ENCODE data around the gene TCF4.

Gene TCF4

DNA sequence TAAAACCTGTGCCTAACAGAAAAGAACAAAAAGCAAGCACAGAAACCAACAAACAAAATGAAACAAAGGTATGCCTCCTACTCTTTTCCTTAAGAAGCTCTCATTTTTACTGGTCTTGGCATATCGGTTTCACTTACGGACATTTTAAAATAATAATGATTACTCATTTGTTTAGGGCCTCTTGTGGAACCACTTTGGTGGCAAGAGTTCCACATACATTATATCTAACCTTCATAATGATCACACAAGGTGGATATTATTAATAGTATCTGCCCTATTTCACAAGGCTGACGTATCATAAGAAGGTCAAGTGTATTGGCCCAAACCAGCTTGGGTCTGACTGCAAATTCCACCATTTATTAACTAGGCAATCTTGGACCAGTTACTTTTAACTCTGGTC is 304.7 kb downstream of the TCF4 start:
- no peak for DNase-seq

DNA sequence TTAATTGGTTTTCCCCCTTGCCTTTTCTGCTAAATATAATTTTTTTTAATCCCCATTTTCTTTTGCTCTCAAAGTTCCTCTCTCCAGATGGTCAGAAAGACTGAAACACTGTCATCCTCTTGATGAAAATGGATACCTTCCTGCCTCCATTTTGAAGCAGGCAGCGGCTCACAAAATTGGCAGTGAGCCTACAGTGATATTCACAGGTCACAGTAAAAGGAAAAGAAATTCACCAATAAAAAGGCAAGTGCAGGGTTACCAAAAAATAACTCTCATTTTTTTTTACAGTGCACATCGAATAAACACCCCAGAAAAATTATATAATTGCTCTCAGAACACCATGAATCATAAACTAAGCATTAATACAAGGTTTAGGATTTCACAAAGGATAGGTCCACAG is 307.5 kb downstream of the TCF4 start:
- DNase-seq = no peak

DNA sequence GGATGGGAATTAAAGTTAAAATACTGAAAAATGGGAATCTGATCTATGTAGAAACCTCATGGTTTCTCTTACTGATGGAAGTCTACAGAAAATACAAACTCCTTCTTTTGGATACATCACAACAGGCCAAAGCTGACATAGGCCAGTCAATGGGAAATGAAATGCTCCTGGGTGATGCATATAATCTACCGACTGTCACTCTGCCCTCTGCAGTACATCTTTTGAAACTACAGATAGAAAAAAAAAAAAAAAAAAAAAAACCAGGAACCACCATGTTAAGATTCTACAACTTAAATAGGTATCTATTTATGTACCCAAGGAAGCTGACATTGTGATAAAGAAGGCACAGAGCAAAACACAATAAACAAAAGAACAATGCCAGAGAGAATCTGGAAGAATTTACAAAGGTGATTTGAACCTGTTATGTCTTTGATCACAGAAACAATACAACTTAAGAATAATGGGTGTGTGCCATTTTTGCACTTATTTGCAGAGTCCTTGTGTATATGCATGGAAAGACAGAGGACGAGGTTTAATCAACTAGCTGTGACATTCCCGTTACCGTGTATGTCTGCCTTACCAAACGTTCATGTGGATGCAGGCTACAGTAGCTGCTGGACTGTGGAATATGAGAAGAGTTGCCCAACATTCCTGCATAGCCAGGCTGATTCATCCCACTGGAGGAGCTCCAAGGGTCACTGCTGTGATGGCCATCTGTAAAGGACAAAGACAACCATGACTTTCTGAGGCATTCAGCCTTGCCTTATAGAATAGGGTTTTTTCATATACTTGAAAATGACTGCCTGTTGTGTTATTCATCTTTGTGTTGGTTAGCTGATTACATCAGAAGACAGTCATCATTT is 312.7 kb downstream of the TCF4 start:
- no peak for DNase-seq

DNA sequence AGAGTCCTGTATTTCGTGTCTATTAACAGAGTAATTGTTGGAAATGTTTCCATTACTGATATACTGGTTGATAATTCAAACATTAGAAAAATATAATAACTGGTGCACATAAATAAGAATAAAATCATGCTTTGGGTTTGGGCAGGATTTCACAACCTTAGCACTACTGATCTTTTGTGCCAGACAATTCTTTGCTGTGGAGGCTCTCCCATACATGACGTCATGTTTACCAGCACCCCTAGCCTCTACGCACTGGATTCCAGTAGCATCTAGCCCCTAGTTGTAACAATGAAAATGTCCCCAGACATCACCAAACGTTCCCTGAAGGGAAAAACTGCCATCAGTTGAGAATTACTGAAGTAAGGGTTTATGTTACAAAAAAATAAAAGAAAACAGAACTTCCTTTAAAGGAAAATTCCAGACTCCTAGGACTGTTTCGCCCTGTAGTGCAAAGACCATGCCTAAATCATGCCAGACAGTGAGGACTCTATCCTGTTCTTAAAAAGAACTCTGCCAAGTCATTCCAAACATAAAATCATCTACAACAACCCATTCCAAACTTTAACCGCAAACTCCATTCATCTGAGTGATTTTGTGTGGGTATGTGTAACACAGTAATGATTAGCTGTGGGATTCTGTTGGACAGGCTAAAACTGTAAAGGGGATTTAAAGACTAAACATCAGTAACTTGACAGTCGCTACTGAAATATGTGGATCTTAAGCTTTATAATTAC is 315.3 kb downstream of the TCF4 start:
- DNase-seq = no peak

DNA sequence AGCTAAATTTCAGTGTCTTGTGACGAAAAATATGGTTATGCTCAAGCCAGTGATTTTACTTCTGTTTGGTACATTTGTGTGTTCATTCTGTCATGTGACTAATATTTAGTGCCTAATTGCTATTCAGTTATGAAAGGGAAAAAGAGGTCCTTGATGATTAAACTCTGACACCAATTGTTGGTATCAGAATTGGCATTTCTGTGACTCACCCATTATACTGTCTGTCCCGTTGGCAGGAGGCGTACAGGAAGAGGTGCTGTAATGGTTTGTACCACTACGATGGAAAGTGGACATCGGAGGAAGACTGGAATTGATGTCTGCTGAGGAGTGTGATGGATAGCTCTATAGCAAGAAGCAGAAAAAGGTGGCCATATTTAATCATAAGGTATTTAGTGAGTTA is 318.4 kb downstream of the TCF4 start:
- DNase-seq = no peak

DNA sequence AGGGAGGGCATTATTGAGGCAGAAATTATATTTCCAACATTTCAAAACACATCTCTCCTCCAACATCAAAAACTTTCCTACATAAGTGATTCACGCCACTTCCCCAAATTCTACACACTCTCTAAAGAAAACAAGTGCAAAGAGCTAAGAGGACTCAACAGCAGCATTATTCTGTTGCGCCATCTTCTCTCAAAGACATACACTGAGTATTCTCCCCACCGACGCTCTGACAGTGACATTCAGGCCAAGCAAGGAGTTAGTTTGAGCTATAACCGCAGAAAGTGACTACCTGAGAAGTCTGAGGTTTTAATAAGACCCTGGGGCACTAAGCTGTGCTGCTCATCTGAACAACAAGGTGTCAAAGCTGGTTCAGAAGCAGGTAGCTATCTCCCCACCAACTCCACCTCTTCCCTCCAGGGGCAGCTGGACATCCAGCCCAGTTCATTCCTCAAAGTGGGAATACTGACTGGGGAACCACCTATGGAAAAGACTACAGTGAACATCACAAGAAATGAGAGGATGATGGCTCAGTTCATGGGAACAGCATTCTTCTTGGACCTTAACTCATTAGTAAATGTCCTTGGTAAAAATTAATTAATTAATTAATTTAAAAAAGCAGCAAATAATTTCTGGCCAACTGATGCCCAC is 319.2 kb downstream of the TCF4 start:
- DNase-seq = no peak

DNA sequence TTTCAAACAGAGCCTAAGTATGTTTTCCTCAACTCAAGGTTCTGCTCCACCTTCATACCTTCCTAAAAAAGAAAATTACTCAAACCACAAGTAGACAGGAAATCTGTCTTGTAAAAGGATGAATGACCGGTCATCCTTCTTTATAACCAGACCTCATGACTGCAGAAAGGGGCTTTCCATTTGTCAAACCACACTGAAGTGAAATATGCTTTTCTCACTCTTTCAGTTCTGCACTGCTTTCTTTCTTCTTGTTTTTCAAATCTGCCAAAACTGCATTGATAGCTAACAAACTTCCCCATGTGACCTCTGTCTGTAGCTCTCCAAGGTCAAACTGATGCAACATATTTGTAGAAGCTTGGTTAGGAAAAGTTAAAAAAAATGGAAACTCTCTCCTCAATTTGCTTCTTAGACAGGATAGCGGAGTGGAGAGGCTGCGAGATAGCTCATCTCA is 319.8 kb downstream of the TCF4 start:
- no peak for DNase-seq

DNA sequence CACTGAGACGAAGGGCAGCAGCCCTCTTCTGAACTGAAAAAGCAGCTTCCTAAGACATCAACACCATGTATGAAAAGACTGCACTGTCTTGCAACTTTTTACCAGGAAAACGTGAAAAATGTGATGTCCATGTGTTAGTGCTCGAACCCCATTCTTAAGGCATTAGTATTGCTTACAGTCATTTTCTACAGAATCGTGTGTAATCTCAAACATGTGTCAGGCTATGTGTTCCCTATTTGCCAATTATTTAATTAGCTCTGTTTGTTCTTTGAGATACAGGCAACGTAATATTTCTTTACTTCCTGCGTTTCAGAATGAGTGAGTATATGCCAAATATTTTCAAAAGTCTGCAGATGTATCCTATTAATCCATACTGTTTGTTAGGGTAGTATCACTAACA is 321.0 kb downstream of the TCF4 start:
- no peak for DNase-seq

DNA sequence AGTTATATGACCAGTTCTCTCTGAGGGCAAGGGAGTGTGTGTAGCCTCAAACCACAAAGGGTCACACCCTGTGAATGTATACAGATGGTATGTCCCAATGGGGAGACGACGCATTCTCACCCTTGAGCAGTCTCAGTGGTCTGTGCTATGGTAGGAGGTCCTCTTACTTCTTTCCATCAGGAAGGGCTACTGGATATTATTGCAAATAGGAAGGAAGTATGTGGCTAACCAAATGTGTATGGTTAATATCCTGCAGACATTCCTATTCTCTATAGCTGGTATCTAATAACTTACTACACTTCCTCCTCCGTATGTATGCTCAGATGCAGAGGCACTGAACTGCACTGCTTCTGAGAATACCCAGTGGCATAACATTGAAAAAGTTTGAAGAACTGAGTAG is 322.0 kb downstream of the TCF4 start:
- DNase-seq = no peak

DNA sequence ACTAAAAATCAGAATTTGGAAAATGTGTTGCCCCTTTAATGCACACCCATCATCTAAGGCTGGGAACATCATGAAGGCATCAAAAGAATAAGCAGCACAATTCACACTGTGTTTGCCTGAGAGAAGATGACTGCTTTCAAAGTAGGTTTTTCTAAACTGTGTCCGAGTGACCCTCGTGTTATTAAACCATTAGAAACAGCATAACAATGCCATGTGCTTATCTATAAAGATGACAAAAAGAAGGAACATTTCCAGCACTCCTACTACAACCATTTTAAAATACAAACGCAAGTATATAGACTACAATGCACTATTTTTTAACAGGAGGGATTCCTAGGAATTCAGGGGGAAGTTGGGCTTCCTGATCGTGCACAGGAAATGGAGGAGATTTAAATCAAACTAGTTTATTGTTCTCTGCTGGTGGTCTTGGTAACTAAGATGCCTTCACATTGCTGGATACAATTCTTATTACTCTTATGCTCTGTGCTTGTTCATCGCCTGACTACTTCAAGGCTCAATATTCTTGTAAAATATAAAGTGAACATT is 322.8 kb downstream of the TCF4 start:
- DNase-seq = no peak

DNA sequence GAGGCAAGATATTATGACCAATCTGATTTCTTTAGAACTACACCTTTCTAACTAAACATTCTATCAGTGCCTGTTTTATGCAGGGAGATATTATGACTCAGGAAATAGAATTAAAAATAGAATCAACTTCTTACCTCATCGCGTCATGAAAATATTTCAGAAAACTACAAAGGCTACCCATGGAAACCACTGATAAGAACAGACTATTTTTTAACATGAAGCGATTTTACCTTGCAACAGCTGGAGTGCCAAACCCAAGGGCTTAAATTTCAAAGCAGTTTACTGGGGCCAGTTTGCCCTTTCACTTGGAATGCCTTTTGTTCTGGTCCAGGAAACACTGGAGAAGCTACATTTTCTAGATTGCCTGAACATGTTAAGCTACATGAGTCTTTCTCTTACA is 323.9 kb downstream of the TCF4 start:
- DNase-seq = no peak

DNA sequence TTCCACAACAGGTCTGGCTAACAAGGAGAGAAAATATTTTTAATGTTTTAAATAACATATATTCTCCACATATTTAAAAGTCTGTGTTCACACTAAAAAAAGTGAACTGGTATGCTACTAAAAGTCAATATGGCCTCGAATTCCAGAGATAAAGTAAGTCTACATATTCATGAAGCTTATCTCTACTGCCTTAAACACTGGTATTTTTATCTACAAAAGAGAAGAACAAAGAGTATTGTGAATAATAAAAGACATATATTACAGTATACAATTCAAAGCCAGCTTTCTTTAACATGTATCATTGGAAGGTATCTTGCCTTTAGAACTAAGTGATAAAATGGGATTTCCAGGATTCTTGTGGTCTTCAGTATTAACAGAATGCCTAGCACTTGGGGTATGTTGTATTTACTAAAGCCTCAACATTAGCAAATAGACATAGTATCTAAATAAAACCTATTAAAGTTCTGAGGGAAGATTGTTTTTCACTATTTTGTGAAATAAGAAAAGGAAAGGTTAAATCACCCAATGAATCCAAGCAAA is 325.9 kb downstream of the TCF4 start:
- no peak for DNase-seq

DNA sequence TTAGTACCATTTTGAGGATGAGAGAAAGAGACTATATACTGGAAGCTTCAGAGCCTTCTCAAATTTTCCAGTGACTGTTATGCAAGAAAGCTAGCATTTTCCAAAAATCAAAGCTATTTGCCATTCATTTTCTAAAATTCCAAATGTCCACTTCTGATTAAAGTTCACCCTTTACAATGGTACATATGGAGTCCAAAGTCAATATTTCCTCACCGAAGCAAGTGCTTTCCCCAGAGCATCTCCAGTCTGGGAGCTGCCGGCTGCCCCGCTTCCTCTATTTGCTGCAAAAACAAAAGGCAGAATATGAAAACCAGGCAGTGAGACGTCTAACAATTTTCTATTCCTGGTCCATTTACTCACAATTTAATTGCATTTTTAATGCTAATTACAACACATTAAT is 326.7 kb downstream of the TCF4 start:
- DNase-seq = no peak

DNA sequence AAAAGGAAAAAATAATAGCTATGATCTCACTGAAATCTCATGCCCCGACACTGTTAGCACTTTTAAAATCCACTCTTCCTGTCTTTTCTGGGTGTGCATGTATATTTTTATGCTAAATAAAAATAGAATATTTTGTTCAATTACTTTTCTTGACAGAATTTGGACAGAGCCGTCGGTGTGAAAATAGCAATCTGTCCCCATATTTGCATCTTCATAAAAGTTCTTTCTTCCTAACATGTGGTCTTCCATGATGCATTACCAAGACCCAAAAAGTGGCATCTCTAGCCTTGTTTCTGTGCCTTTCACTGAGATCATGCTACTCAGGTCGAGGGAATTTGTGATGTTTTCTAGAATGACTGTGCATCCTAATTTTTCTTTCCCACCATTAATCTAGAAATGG is 329.9 kb downstream of the TCF4 start:
- no peak for DNase-seq

DNA sequence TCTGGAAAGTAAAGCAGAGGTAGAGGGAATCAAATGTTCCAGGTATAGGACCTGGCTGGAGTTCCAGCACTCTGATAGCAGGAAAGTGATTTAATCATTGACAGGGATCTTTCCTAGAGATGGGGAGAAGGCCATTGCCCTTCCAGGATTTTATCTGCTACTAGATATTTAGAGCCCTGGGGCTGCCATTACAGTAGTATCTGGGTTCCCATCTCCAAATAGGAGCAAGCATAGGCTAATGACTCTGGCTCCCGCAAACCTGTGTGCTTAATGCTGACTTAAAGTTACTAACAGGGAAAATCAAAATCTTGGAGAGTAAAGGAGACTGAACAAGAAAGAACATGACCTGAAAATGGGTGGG is 331.1 kb downstream of the TCF4 start:
- no peak for DNase-seq

DNA sequence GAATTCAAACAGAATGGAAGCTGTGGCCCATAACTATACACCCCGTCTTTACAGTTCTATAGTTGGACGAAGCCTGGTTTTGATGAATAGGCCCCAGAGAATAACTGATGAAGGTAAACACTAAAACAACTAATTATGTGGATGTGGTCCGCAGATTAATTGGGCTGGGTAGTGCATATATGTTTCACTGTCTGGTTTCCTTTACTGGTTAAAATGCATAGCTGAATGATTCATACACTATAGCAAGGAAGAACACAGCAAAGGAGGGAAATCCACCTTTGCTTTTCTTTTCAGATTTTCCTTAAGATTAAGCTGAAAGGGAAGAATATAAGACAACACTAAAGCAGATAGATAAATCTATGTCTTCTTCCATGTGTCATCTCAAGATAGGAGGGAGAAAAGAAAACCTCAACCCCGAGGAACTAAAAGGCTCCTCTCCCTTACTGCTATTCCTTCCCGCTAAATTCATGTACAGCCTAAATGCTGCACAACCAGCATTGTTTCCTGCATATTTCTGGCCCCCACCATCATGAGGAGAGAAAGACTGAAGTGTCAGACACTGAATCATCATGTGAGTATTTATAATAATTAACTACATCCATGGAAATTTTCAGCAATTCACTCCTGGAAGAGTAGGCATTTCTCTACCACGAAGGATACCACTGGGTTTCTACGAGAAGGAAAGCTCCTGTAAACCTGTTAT is 331.6 kb downstream of the TCF4 start:
- no peak for DNase-seq

DNA sequence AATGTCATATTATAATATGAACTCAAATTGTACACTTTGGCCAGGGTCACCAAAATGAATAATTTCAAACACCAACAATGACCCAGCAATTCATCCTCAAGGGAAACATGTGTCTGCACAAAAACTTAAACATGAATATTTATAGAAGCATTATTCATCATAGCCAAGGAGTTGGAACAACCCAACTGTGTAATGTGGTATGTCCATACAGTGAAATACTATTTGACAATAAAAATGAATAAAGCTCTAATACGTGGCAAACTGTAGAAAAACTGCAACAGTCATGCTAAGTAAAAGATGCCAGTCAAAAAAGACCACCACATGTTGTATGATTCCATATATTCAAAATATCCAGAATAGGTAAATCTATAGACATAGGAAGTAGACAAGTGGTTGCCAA is 334.2 kb downstream of the TCF4 start:
- no peak for DNase-seq

DNA sequence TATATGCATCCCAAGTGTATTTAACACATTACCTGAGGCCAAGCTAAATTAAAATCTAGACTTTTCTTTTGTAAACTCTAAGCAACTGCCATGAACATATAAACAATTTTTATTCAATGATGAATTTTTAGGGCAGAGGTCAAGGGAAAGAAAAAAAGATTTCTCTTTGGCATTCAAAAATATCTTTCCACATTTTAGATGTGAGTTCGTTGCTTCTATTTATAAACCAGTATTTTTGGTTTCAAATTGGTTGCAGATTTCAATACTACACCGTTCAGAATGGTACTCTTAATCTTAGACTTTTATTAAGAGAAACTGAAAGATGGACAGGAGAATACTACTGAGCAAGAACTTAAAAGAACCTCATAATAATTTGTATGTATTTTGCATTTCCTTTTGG is 335.1 kb downstream of the TCF4 start:
- no peak for DNase-seq

DNA sequence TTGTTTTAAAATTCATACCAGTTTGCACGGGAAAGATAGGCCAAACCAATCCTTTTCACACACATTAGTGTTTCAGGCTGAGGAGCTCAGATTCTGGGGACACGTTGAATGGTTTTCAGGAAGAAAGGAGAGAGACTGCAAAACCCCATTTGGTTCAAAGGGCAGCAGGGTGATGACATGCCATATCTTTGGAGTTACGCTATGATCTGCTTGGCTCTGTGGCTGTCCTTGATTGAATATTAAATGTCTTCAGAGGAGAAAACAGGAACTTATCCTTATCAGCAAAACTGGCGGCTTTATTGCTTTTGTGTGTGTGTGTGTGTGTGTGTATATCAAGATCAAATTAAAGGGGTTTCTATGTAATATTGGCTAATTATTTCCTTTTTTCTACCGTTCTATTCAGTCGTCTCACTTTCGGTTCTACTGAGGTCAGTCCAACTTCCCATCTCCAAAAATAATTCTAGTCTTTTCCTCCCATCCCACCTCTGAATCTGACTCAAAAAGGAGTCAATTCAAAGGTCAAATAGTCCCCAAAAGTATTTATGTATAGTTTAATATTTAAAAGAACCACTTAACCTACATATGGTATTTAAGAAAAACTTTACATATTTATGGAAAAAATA is 335.8 kb downstream of the TCF4 start:
- DNase-seq = no peak

DNA sequence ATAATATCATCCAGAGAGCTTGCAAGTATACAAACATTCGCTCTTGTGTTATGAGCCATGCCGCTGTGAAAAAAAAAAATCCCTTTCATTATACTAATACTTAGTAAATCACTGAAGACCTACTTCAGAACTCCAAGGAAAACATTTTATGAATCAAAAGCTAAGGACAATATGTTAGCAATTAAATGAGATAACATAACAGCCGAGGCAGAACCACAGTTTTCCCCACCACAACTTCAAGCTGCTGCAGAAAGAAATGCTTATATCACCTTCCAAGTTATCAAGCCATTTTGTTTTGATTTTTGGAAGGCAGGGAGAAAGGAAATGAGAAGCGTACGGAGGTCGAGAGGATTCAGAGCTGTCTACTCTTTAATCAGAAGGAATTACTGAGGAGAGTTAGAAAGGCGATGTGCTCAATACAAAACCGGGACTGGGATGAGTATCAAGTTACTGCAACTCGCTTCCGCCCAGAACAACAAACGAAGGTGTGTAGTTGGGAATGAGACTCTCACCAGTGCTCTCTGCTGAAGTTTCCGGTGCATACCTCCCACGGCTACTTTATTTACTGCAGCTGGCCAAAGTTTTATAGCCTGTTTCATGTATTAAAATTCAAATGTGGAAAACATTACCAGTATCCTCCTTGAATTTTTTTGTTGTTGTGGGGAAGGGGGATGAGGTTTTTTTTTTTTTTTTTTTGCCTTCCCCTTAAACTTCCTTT is 336.6 kb downstream of the TCF4 start:
- no peak for DNase-seq

DNA sequence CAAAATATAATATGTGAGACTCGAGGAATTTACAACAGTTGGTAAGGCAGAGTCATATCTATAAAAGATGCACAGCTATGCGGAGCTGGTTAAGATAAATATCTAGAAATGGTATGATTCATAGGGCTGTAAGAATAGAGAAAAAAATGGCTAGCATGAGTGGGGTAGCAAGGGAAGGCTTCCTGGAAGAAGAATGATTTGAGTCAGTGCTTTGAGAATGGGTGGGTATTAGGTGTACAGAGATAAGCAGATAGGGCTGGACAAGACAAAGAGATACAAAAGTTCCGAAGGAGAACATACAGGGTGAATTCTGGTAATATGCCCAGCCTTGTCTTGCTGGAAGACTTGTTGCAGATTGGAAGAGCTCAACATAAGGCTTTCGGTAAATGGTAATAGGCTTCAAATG is 337.2 kb downstream of the TCF4 start:
- no peak for DNase-seq

DNA sequence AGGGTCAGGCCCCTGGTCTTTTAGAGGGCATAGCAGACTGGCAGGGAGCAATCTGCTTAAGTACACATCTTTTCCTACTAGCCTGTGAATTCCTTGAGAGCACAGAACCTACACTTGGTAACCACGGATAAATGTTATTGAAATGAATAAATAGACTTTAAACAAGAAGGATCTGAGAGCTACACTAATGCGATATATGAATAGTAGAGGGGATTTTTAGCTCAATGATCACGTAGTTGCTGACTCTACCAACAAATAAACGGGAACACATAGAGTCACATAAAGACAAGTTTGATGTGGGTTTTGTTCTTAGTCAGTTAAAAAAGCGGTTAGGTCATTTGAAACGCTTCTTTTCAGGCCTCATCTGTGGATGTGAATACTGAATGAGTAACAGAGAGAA is 338.4 kb downstream of the TCF4 start:
- no peak for DNase-seq

Measured in CD4-positive, alpha-beta T cell treated with Interleukin-12 subunit alpha and Interleukin-12 subunit beta, for 1 hour (primary cell).